Neutrophil (primary cell): ENCODE results near the gene CEP83.

Source experiments
- H3K27ac ChIP-seq: fragments of 200-600 bp; sonication (generic); 2 replicates; pipeline ENCODE4 v1.5.1; 2016; ENCODE audit warnings: mild to moderate bottlenecking, moderate library complexity
- H3K27me3 ChIP-seq: fragments of 200-600 bp; sonication (generic); 2 replicates; pipeline ENCODE4 v1.6.0; 2016; ENCODE audit warnings: mild to moderate bottlenecking
- H3K36me3 ChIP-seq: fragments of 200-600 bp; sonication (generic); 2 replicates; pipeline ENCODE4 v1.5.1; 2017
- H3K4me1 ChIP-seq, 2 experiments: fragments of 200-600 bp in 1 of 2; sonication (generic) in 1 of 2; 1 replicate in 1 of 2; 2 replicates in 1 of 2; pipeline versions ENCODE4 v1.5.1 to v1.6.1; 2013 to 2016; ENCODE audit warnings: low read depth in 1 of 2, low read length in 1 of 2, mild to moderate bottlenecking in 1 of 2, moderate library complexity in 1 of 2; ENCODE audit not compliant: control insufficient read depth in 1 of 2, insufficient read depth in 1 of 2
- H3K4me3 ChIP-seq, 2 experiments: fragments of 200-600 bp in 1 of 2; sonication (generic) in 1 of 2; 1 replicate in 1 of 2; 2 replicates in 1 of 2; pipeline ENCODE4 v1.5.1; 2013 to 2016; ENCODE audit warnings: low read depth in 1 of 2, low read length in 1 of 2, mild to moderate bottlenecking in 1 of 2, moderate library complexity in 1 of 2
- H3K9me3 ChIP-seq: fragments of 200-600 bp; sonication (generic); 2 replicates; pipeline ENCODE4 v1.5.1; 2016
- CTCF ChIP-seq: fragments of 200-600 bp; sonication (generic); IDR thresholded peaks from 2 replicates; pipeline ENCODE4 v1.5.1; 2016; ENCODE audit warnings: antibody characterized with exemption

Gene CEP83

DNA sequence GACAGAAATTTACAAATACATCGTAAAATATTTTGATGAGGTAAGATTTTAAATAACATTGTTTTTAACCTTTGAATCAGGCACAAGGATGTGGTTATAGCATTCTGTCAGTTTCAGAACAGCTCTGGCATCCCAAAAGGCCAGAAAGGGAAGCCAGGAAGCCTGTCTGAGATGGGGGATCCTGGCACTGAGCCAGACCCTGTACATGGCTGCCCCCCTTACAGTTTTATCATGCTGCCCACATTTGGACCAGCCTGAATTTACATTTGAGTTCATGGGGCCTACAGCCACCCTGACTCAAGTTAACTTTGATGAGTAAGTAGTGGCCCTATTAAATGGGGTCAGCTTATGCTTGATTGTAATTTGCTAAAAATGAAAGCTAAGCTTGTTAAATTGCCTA lies 155.7 kb downstream of the CEP83 start:
- Histone ChIP-seq H3K9me3 (no peaks in the 10 kb centered on the region), H3K36me3 (peaks cover 96% of the 10 kb centered on the region), H3K4me1 (no peaks in the 10 kb centered on the region), H3K27me3 (no peaks in the 10 kb centered on the region), H3K4me3 (no peak overlapping the region), H3K27ac (no peak overlapping the region)
- no peak for TF ChIP-seq CTCF

- TF ChIP-seq CTCF = no peak
- H3K9me3 ChIP-seq = no peaks in the 10 kb centered on the region
- no peaks in the 10 kb centered on the region for H3K4me1 ChIP-seq
- no peak overlapping the region for H3K4me3 ChIP-seq
- H3K27me3 ChIP-seq = no peaks in the 10 kb centered on the region
- no peak overlapping the region for H3K27ac ChIP-seq
- H3K36me3 ChIP-seq = peaks cover 100% of the 10 kb centered on the region
Observed at GRCh38 chr12:94299846-94300245, 159.8 kb downstream of the CEP83 start.

GRCh38 chr12:94297876-94298505 lies 161.7 kb downstream of the CEP83 start:
- peaks cover 100% of the 10 kb centered on the region for H3K36me3 ChIP-seq
- no peak for TF ChIP-seq CTCF
- H3K4me1 ChIP-seq = no peaks in the 10 kb centered on the region
- peak overlapping the region; percentile 21 for H3K27ac ChIP-seq
- H3K4me3 ChIP-seq = no peak overlapping the region
- H3K27me3 ChIP-seq = no peaks in the 10 kb centered on the region
- no peaks in the 10 kb centered on the region for H3K9me3 ChIP-seq

DNA sequence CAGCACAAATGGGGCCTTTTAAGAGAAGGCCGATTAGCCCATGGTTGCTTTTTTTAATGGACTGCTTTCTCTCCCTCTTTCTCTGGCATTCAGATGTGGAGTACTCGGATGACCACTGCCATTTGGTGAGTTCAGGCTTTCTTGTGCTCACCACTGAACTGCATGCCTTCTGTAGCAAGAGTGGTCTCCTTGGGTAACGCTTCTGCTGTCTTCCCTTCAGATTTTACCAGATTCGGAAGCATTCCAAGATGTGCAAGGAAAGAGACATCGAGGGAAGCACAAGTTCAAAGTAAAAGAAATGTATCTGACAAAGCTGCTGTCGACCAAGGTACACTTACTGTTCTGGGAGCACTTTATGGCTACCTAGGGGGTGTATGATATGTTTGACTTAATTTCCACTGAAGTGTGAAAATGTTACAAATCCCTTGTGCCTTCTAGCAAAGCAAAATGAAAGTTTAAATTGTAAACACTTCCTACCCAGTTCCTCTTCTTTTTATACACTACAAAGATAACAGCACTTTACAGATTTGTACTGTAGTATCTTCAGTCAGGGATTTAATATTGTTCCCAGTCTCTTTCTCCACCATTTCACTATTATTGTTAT lies 162.5 kb downstream of the CEP83 start:
- H3K4me1 ChIP-seq = no peaks in the 10 kb centered on the region
- H3K27me3 ChIP-seq = no peaks in the 10 kb centered on the region
- no peak for TF ChIP-seq CTCF
- H3K36me3 ChIP-seq = peaks cover 99% of the 10 kb centered on the region
- peak overlapping the region; percentile 9 for H3K27ac ChIP-seq
- H3K9me3 ChIP-seq = no peaks in the 10 kb centered on the region
- H3K4me3 ChIP-seq = no peak overlapping the region

- H3K4me1 ChIP-seq = no peaks in the 10 kb centered on the region
- no peaks in the 10 kb centered on the region for H3K9me3 ChIP-seq
- peak overlapping the region; percentile 9 for H3K27ac ChIP-seq
- peaks cover 99% of the 10 kb centered on the region for H3K36me3 ChIP-seq
- no peaks in the 10 kb centered on the region for H3K27me3 ChIP-seq
- TF ChIP-seq CTCF = no peak
- H3K4me3 ChIP-seq = no peak overlapping the region
Observed at GRCh38 chr12:94290353-94290752, 169.3 kb downstream of the CEP83 start.
